Loucy (cell line): ENCODE measurements around the gene FAM20C.

ENCODE experiments used
- H2AFZ ChIP-seq: fragments of 200-600 bp; sonication (generic); 2 replicates; pipeline ENCODE4 v1.6.0; 2016; ENCODE audit warnings: antibody characterized with exemption, mild to moderate bottlenecking, low read length, moderate library complexity
- H3F3A ChIP-seq: fragments of 200-600 bp; 2 replicates; pipeline ENCODE4 v1.6.0; 2016; ENCODE audit warnings: antibody characterized with exemption, low read depth, mild to moderate bottlenecking
- H3K27me3 ChIP-seq: fragments of 200-600 bp; sonication (generic); 2 replicates; pipeline ENCODE4 v1.6.1; 2014; ENCODE audit warnings: low read length, mild to moderate bottlenecking; ENCODE audit not compliant: insufficient read depth, poor library complexity, severe bottlenecking
- H3K36me3 ChIP-seq: fragments of 200-600 bp; sonication (generic); 2 replicates; pipeline ENCODE4 v1.6.1; 2016; ENCODE audit warnings: low read length; ENCODE audit not compliant: insufficient read depth
- H3K4me1 ChIP-seq: fragments of 200-600 bp; sonication (generic); 2 replicates; pipeline ENCODE4 v1.5.1; 2014; ENCODE audit warnings: low read length, mild to moderate bottlenecking; ENCODE audit not compliant: insufficient read depth, poor library complexity, severe bottlenecking
- H3K4me2 ChIP-seq: fragments of 200-600 bp; sonication (generic); 2 replicates; pipeline ENCODE4 v1.6.0; 2014; ENCODE audit warnings: antibody characterized with exemption, low read length, low read depth, mild to moderate bottlenecking; ENCODE audit not compliant: poor library complexity, severe bottlenecking
- H3K4me3 ChIP-seq: fragments of 200-600 bp; sonication (generic); 2 replicates; pipeline ENCODE4 v1.5.1; 2014; ENCODE audit warnings: low read length, mild to moderate bottlenecking, mixed read lengths; ENCODE audit not compliant: poor library complexity, severe bottlenecking
- H3K79me2 ChIP-seq: fragments of 200-600 bp; sonication (generic); 2 replicates; pipeline ENCODE4 v1.6.1; 2014; ENCODE audit warnings: low read length; ENCODE audit not compliant: insufficient read depth
- H3K9ac ChIP-seq: fragments of 200-600 bp; sonication (generic); 2 replicates; pipeline ENCODE4 v1.6.0; 2014; ENCODE audit warnings: mild to moderate bottlenecking, low read depth, low read length, moderate library complexity; ENCODE audit not compliant: poor library complexity, severe bottlenecking
- H3K9me2 ChIP-seq: fragments of 200-600 bp; sonication (generic); replicated peaks from 2 replicates; pipeline ENCODE4 v1.6.1; 2016; ENCODE audit warnings: low read depth, low read length, mixed read lengths
- H3K9me3 ChIP-seq: fragments of 200-600 bp; sonication (generic); 2 replicates; pipeline ENCODE4 v1.6.1; 2014; ENCODE audit warnings: mild to moderate bottlenecking, antibody characterized with exemption, low read length, low read depth; ENCODE audit not compliant: insufficient read depth
- H4K20me1 ChIP-seq: fragments of 200-600 bp; sonication (generic); 2 replicates; pipeline ENCODE4 v1.6.0; 2014; ENCODE audit warnings: antibody characterized with exemption, low read length, mild to moderate bottlenecking; ENCODE audit not compliant: insufficient read depth, poor library complexity, severe bottlenecking
- CTCF ChIP-seq: fragments of 200-600 bp; sonication (generic); conservative IDR thresholded peaks from 2 replicates; pipeline ENCODE4 v1.5.1; 2014; ENCODE audit warnings: mild to moderate bottlenecking, antibody characterized with exemption, low read length
- EZH2phosphoT487 ChIP-seq: fragments of 200-600 bp; IDR thresholded peaks from 2 replicates; pipeline ENCODE4 v1.6.1; 2018; ENCODE audit warnings: antibody characterized with exemption, mild to moderate bottlenecking, moderate library complexity, borderline replicate concordance

Gene FAM20C

DNA sequence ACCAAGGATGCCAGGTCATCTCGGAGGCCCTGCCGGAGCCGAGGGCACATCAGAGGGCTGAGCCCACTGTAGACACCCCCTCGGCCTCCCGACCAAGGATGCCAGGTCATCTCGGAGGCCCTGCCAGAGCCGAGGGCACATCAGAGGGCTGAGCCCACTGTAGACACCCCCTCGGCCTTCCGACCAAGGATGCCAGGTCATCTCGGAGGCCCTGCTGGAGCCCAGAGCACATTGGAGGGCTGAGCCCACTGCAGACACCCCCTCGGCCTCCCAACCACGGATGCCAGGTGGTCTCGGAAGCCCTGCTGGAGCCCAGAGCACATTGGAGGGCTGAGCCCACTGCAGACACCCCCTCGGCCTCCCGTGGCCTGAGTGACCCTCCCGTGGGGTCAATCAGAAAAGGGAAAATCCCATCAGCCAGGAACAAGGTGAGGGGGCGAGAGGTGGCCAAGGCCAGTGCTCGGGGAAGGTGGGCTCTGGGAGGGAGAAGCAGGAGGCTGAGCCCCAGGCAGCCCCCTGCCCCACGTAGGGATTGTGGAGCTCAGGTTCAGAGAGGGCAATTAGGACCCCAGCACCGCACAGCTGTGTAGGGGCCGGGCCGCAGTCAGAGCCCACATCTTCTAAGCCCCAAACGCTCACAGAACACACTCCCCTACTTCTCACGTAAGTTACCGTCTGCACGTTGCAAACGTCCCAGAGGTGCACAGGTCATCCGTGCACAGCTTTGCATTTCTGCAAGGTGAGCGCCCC is 60.0 kb downstream of the FAM20C start:
- Histone ChIP-seq H3F3A (no peaks in the 10 kb centered on the region), H3K9ac (no peak overlapping the region), H3K9me2 (no peaks in the 10 kb centered on the region), H2AFZ (no peak overlapping the region), H3K27me3 (no peaks in the 10 kb centered on the region), H3K4me3 (no peak overlapping the region), H3K4me1 (no peaks in the 10 kb centered on the region), H3K79me2 (no peaks in the 10 kb centered on the region), H3K36me3 (no peaks in the 10 kb centered on the region), H3K9me3 (peaks cover 20% of the 10 kb centered on the region; the same call in 1 of the 2 replicates), H3K4me2 (no peak overlapping the region), H4K20me1 (no peaks in the 10 kb centered on the region)
- TF ChIP-seq EZH2phosphoT487 (no peak), CTCF (no peak)

DNA sequence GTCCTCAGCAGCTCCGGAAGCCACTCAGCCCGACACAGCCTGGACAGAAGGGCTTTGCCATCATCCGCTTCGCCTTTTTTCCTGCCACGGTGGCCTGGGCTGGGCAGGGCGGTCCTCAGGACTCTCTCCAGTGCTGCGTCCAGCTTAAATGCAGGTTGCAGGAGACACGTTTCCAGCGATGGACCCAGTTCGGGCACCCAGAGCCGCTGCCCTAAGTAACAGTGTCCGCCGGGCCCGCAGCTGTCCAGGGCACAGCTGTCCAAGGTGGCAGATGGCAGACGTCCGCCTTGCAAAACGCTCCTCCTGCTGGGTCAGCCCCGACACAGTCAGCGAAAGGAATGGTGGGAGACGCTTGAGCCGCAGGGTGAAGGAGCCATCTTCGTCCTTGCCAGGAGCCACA is 60.6 kb downstream of the FAM20C start:
- no peak overlapping the region for H3K4me2 ChIP-seq
- H3F3A ChIP-seq: no peaks in the 10 kb centered on the region
- no peak for TF ChIP-seq EZH2phosphoT487
- no peak for TF ChIP-seq CTCF
- no peaks in the 10 kb centered on the region for H3K36me3 ChIP-seq
- H3K9me2 ChIP-seq: no peaks in the 10 kb centered on the region
- H3K4me3 ChIP-seq: no peak overlapping the region
- H3K9me3 ChIP-seq: peaks cover 25% of the 10 kb centered on the region; the same call in 1 of the 2 replicates
- no peaks in the 10 kb centered on the region for H4K20me1 ChIP-seq
- no peaks in the 10 kb centered on the region for H3K4me1 ChIP-seq
- no peaks in the 10 kb centered on the region for H3K79me2 ChIP-seq
- no peak overlapping the region for H2AFZ ChIP-seq
- no peaks in the 10 kb centered on the region for H3K27me3 ChIP-seq
- H3K9ac ChIP-seq: no peak overlapping the region

GRCh38 chr7:253581-254336 is 61.4 kb downstream of the FAM20C start:
- H3K27me3 ChIP-seq: no peaks in the 10 kb centered on the region
- H3K36me3 ChIP-seq: no peaks in the 10 kb centered on the region
- no peaks in the 10 kb centered on the region for H3K4me1 ChIP-seq
- no peak overlapping the region for H2AFZ ChIP-seq
- no peaks in the 10 kb centered on the region for H3K9me2 ChIP-seq
- no peaks in the 10 kb centered on the region for H3K79me2 ChIP-seq
- H3K9me3 ChIP-seq: peaks cover 25% of the 10 kb centered on the region; the same call in 1 of the 2 replicates
- H3K4me3 ChIP-seq: no peak overlapping the region
- H4K20me1 ChIP-seq: no peaks in the 10 kb centered on the region
- TF ChIP-seq CTCF: no peak
- TF ChIP-seq EZH2phosphoT487: no peak
- no peak overlapping the region for H3K9ac ChIP-seq
- H3K4me2 ChIP-seq: no peak overlapping the region
- H3F3A ChIP-seq: no peaks in the 10 kb centered on the region
